Stimulated activated naive CD8-positive, alpha-beta T cell treated with anti-CD3 and anti-CD28 coated beads, Interleukin-15, amount 100 ng/mL, for 72 hours (primary cell): Measurements from ENCODE around the gene PDE2A.

Source experiments
- ATAC-seq: fragments of 150-1000 bp; cut with Tn5 transposase; 2 replicates; pipeline ENCODE4 v1.10.0; 2021; ENCODE audit warnings: mild to moderate bottlenecking, moderate library complexity
- DNase-seq, 2 donors: peaks; one replicate each; pipeline ENCODE4 v3.0.0; 2021 to 2022
- H3K27ac Mint-ChIP-seq, 2 donors: one replicate each; pipeline ENCODE4 v1.8.0; 2022; ENCODE audit warnings: mild to moderate bottlenecking in 2 of 2, mixed read lengths in 2 of 2, moderate library complexity in 2 of 2
- H3K27me3 Mint-ChIP-seq: one replicate; pipeline ENCODE4 v1.8.0; 2022; ENCODE audit warnings: mixed read lengths
- H3K4me1 Mint-ChIP-seq: one replicate; pipeline ENCODE4 v1.8.0; 2022; ENCODE audit warnings: mild to moderate bottlenecking, mixed read lengths
- H3K4me3 Mint-ChIP-seq, 2 donors: one replicate each; pipeline ENCODE4 v1.8.0; 2022; ENCODE audit warnings: mild to moderate bottlenecking in 2 of 2, mixed read lengths in 2 of 2, moderate library complexity in 1 of 2
- H3K9me3 Mint-ChIP-seq, 2 donors: one replicate each; pipeline ENCODE4 v1.8.0; 2022; ENCODE audit warnings: mixed read lengths in 2 of 2

PDE2A gene

DNA sequence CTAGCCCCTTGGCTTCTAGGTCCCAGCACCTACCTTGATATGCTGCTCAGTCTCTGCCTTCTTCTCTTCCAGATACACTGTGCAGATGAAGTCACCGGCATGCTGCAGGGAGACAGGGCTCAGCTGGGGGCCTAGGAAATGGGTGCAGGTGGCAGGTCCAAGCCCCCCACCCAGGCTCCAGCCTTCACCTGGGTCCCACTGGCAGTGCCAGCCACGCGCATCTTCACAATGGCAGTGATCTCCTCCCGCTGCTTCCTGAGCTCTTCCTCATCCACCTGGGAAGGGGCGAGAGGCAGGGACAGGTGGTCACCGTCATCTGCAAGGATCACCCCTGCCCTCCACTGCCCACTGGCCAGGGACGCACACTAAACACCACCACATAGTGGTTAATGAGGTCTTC, 21.1 kb upstream of the PDE2A start:
- DNase-seq = no peak
- Mint-ChIP-seq H3K4me3 (no peak overlapping the region), H3K4me1 (no peaks in the 10 kb centered on the region), H3K27me3 (no peaks in the 10 kb centered on the region), H3K27ac (peak overlapping the region in 1 of 2 donors; percentile 28), H3K9me3 (no peaks in the 10 kb centered on the region)
- ATAC-seq = no peak

DNA sequence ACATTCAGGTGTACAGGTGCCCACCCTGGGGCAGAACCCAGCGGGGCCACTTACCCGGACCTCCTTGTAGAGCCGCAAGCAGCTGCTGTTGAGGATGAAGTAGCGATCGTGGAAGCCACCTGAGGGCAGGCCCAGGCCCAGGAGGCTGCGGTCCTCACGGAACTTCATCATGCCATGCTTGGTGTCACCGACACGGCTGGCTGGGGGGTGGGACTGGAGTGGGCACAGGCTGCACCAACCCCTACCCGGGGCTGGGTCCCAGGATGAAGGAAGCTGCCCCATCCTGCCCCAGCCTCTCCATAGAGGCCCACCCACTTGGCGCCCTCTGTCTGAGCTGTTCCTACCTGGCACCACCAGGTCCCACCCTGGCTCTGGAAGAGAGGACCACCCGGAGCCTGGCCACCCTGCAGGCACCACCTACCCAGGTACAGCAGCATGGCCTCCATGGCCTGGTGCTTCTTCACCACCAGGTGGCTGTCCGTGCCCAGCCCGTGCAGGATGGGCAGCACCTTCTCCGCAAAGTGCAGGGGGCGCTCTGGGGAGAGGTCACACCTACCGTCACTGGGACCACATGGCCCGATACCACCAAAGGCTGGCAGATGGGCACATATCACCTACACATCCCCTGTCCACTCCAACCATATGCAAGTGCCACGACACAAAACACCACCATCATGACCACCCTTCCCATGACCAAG, 19.2 kb upstream of the PDE2A start:
- H3K27ac Mint-ChIP-seq = no peak overlapping the region

GRCh38 chr11:72692498-72693237, 18.4 kb upstream of the PDE2A start:
- H3K9me3 Mint-ChIP-seq = no peaks in the 10 kb centered on the region
- no peaks in the 10 kb centered on the region for H3K27me3 Mint-ChIP-seq
- H3K27ac Mint-ChIP-seq = no peak overlapping the region
- ATAC-seq (no peak), DNase-seq (no peak)
- H3K4me3 Mint-ChIP-seq = no peak overlapping the region
- peaks cover 6% of the 10 kb centered on the region for H3K4me1 Mint-ChIP-seq

More for the DNA sequence above, 19.2 kb upstream of the PDE2A start:
- ATAC-seq (peak; percentile 26), DNase-seq (no peak)
- Mint-ChIP-seq H3K9me3 (no peaks in the 10 kb centered on the region), H3K4me1 (no peaks in the 10 kb centered on the region), H3K27me3 (no peaks in the 10 kb centered on the region), H3K4me3 (no peak overlapping the region)

DNA sequence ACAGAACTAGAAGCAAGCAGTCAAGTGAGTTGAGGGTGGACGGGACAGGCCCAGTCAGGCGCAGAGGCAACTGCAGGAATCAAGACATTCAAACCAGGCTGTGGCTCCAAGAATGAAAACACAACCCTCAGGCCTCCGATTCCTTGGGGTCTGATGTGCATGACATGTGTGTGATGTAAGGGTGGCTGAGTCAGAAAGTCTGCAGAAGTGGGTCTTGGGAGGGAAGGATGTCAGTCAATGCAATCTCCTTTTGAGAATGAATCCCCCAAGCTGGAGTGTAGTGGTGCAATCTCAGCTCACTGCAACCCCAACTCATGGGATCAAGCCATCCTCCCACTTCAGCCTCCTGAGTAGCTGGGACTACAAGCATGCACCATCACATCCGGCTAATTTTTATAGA, 15.9 kb upstream of the PDE2A start:
- peaks cover 31% of the 10 kb centered on the region for H3K4me1 Mint-ChIP-seq
- no peak for DNase-seq
- H3K9me3 Mint-ChIP-seq = no peaks in the 10 kb centered on the region
- no peak for ATAC-seq
- H3K27me3 Mint-ChIP-seq = no peaks in the 10 kb centered on the region
- no peak overlapping the region for H3K4me3 Mint-ChIP-seq
- H3K27ac Mint-ChIP-seq = peak overlapping the region in 1 of 2 donors; percentile 3

GRCh38 chr11:72688929-72689328, 14.7 kb upstream of the PDE2A start:
- no peak for DNase-seq
- no peak for ATAC-seq
- Mint-ChIP-seq H3K9me3 (no peaks in the 10 kb centered on the region), H3K27me3 (no peaks in the 10 kb centered on the region), H3K4me1 (peaks cover 44% of the 10 kb centered on the region), H3K4me3 (no peak overlapping the region), H3K27ac (no peak overlapping the region)

DNA sequence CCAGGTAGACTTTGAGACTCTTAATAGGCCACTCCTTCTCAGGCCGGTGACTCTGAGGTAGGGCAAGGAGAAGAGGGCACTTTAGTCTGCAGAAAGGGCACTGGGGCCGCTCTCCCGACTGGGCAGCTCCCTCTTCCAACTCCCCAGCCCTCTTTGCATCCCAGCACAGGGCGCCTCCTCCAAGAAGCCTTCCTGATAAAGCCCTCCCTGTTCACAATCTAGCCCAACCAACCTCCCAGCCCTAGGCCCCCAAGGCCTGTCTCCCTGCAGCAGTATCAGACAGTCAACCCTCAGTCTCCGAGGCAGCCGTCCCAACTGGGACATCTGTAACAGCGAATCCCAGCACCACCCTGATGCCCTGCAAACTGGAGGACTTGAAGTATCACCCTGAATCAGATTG, 14.3 kb upstream of the PDE2A start:
- Mint-ChIP-seq H3K27me3 (no peaks in the 10 kb centered on the region), H3K27ac (no peak overlapping the region)

DNA sequence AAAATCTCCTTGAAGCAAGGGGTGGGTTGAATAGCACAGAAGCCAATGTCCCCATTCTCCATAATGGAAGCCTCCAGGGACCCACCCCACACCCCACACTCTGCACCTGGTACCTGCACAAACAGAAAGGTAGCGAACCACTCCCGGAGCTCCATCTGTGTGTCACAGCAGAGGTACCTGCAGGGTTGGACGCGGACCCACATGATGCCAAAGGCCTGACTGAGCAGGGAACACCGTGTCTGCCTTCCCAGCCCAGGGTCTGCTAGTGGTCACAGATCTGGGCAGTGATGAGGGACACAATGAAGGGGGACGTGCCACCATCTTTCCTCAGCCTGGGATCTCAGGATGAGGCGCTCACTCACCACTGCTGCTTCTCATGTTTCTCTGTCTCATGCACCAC, 13.1 kb upstream of the PDE2A start:
- H3K9me3 Mint-ChIP-seq = no peaks in the 10 kb centered on the region
- ATAC-seq = no peak
- no peak overlapping the region for H3K27ac Mint-ChIP-seq

More for the DNA sequence above, 14.3 kb upstream of the PDE2A start:
- H3K9me3 Mint-ChIP-seq = no peaks in the 10 kb centered on the region
- peaks cover 48% of the 10 kb centered on the region for H3K4me1 Mint-ChIP-seq
- H3K4me3 Mint-ChIP-seq = no peak overlapping the region
- ATAC-seq (no peak), DNase-seq (no peak)

DNA sequence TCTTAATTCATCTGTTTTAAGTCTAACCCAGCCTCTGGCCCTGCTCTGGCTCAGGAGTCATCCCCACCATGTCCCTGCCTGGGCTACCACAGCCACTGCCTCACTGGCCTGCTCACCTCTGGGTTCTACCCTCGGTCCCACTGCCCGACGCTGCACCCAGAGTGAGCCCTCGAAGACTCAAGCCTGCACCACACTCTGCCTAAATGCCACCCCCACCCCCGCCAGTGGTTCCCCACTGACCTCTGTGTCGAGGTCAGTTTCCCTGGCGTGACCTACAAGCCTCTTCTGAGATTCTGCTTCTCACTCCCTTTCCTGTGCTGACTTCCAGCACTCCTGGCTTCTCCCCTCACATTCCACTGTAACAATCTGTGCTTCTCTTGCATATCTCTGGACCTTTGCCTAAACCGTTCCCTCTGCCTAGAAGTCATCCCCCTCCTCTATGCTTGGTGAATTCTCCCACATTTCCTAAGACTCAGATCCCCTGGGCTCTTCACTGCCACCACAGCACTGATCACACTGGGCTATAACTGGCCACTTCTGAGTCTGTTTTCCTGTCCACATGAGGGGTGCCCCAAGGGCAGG, 12.5 kb upstream of the PDE2A start:
- Mint-ChIP-seq H3K4me3 (peak overlapping the region; percentile 8 to 36), H3K27me3 (no peaks in the 10 kb centered on the region)
- no peak for DNase-seq

More for the DNA sequence above, 13.1 kb upstream of the PDE2A start:
- no peaks in the 10 kb centered on the region for H3K27me3 Mint-ChIP-seq
- no peak overlapping the region for H3K4me3 Mint-ChIP-seq
- H3K4me1 Mint-ChIP-seq = peaks cover 50% of the 10 kb centered on the region
- DNase-seq = no peak

DNA sequence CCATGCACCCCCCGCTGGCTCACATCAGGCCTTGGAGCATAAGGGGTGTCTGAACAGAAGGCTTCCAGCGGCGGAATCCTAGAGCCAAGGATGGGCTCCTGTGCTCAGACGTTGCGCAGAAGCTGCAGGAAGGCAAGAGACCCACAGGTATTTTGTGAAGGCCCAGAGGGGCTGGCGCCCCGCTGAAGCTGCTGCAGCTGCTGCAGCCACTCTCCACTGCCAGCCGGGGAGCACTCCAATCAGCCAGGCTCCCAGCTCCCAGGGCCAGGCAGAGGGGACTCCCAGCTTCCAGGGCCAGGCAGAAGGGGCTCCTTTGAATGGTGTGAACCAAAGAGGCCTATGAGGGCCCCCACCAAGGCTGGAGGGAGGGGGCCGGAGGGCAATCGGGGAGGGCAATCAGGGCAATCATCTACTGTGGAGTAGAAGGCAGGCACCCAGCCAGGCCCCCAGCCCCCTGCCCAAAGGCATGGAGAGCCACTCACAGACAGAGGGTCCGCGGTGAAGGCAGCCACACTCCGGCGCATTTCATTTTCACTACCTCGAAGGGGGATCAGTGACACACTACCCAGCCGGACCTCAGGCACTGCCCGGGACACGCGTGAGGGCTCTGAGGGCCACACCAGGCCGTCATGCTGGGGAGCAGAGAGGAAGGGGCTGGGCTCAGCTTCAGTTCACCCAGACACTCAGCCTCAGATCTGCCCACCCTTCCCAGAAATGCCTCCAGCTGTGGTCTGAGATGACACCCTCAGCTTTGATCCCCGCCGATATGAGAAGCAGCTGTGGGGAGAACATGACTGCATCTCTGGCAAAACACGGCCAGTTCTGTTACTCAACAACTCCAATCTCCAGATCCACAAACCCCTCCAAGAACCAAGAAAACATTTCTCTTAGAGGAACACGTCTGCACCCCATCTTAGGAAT, 11.6 kb upstream of the PDE2A start:
- Mint-ChIP-seq H3K27me3 (no peaks in the 10 kb centered on the region), H3K27ac (peak overlapping the region; percentile 77 to 92), H3K4me1 (peaks cover 50% of the 10 kb centered on the region), H3K9me3 (no peaks in the 10 kb centered on the region), H3K4me3 (peak overlapping the region; percentile 8 to 36)
- ATAC-seq (peak; percentile 82), DNase-seq (peak; percentile 56 to 76)

More for the DNA sequence above, 12.5 kb upstream of the PDE2A start:
- no peak for ATAC-seq
- Mint-ChIP-seq H3K9me3 (no peaks in the 10 kb centered on the region), H3K4me1 (peaks cover 50% of the 10 kb centered on the region), H3K27ac (peak overlapping the region; percentile 61 to 92)

- Mint-ChIP-seq H3K27ac (peak overlapping the region in 1 of 2 donors; percentile 19), H3K4me1 (peaks cover 60% of the 10 kb centered on the region)
Measured at GRCh38 chr11:72684236-72684912, 10.2 kb upstream of the PDE2A start.

GRCh38 chr11:72683782-72684200, 9.6 kb upstream of the PDE2A start:
- Mint-ChIP-seq H3K9me3 (no peaks in the 10 kb centered on the region), H3K4me1 (peaks cover 60% of the 10 kb centered on the region), H3K4me3 (no peak overlapping the region), H3K27ac (no peak overlapping the region), H3K27me3 (peaks cover 12% of the 10 kb centered on the region)
- ATAC-seq (peak; percentile 57), DNase-seq (peak; percentile 68 to 73)

More at GRCh38 chr11:72684236-72684912, 10.2 kb upstream of the PDE2A start:
- Mint-ChIP-seq H3K4me3 (no peak overlapping the region), H3K9me3 (no peaks in the 10 kb centered on the region), H3K27me3 (peaks cover 7% of the 10 kb centered on the region)
- DNase-seq (peak; percentile 64 to 65), ATAC-seq (peak; percentile 69)

DNA sequence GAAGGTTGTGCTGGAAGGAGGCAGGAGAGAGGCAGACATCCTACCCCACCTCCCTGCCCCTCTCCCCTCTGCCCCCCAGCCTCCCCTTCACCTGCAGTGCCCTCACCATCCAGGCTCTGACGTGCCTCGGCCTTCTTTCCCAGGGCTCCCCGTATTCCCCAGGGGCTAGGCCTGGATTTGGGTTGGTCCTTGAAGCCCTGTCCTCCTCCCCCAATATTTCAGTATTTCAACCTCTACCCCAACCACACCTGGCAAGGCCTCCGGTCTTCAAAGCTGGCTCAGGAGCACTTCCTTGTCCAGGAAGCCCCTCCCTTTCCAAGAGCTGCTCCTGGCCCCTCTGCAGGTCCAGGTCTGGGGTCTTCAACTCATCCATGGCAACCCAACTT, 8.6 kb upstream of the PDE2A start:
- Mint-ChIP-seq H3K4me1 (peaks cover 56% of the 10 kb centered on the region), H3K27ac (no peak overlapping the region), H3K27me3 (peaks cover 22% of the 10 kb centered on the region), H3K4me3 (no peak overlapping the region), H3K9me3 (no peaks in the 10 kb centered on the region)
- DNase-seq (no peak), ATAC-seq (no peak)

GRCh38 chr11:72682238-72682857, 8.1 kb upstream of the PDE2A start:
- Mint-ChIP-seq H3K4me1 (peaks cover 52% of the 10 kb centered on the region), H3K9me3 (no peaks in the 10 kb centered on the region), H3K27me3 (peaks cover 27% of the 10 kb centered on the region), H3K4me3 (no peak overlapping the region), H3K27ac (no peak overlapping the region)
- DNase-seq (no peak), ATAC-seq (no peak)
